Right lobe of liver (tissue), 6 donors: ENCODE results near the gene MAGED1. TPM values are rescaled to one million over a fixed set of nuclear protein-coding genes. Genes with fewer than 3 reads are reported as not detected.

Experiments used
- ATAC-seq, 4 donors: fragments of 200-7000 bp; cut with Tn5 transposase; one replicate each; pipeline ENCODE4 v1.9.1; 2020; ENCODE audit warnings: mild to moderate bottlenecking in 4 of 4, moderate library complexity in 4 of 4
- DNase-seq, 3 donors: peaks; one replicate each; pipeline ENCODE4 v3.0.0-alpha.2; 2020
- H3K27ac ChIP-seq, 3 donors: fragments of 200-600 bp; one replicate each; pipeline ENCODE4 v1.8.0; 2022
- H3K27me3 ChIP-seq, 2 donors: fragments of 200-600 bp; one replicate each; pipeline ENCODE4 v1.8.0; 2022
- H3K36me3 ChIP-seq, 4 donors: fragments of 200-600 bp; sonication (generic) in 1 of 4; one replicate each; pipeline versions ENCODE4 v1.5.1 to v1.8.0; 2017 to 2022; ENCODE audit warnings: control low read depth in 1 of 4
- H3K4me1 ChIP-seq, 4 donors: fragments of 200-600 bp; sonication (generic) in 1 of 4; one replicate each; pipeline versions ENCODE4 v1.5.1 to v1.8.0; 2017 to 2022; ENCODE audit warnings: control low read depth in 1 of 4
- H3K4me3 ChIP-seq, 3 donors: fragments of 200-600 bp; one replicate each; pipeline ENCODE4 v1.8.0; 2022
- H3K9me3 ChIP-seq, 4 donors: fragments of 200-600 bp; sonication (generic) in 1 of 4; one replicate each; pipeline versions ENCODE4 v1.5.1 to v1.8.0; 2017 to 2022; ENCODE audit warnings: control low read depth in 1 of 4
- CTCF ChIP-seq, 4 donors: fragments of 200-600 bp in 3 of 4; fragments of 450-650 bp in 1 of 4; IDR thresholded peaks; one replicate each; pipeline versions ENCODE4 v1.5.1 to v1.8.0; 2016 to 2022; ENCODE audit warnings: antibody characterized with exemption in 4 of 4, mild to moderate bottlenecking in 2 of 4
- POLR2A ChIP-seq: fragments of 450-650 bp; IDR thresholded peaks from one replicate; pipeline ENCODE4 v1.6.1; 2017; ENCODE audit warnings: antibody characterized with exemption, mild to moderate bottlenecking
- whole genome bisulfite sequencing: methylation state at CpG from one replicate; pipeline ENCODE4 v1.1.6; 2018; ENCODE audit warnings: low coverage, low lambda C conversion rate; ENCODE audit not compliant: insufficient coverage; ENCODE audit errors: missing lambda C conversion rate; 5-methylcytosine and 5-hydroxymethylcytosine counted together
- intact Hi-C, 2 donors: fragments of 100-400 bp; cut with DNase I; formaldehyde crosslinking; loops; one replicate each; pipeline versions ENCODE4 v1.11.2 to v1.14.1; 2022
- total RNA-seq, 6 experiments: library from RNA; depleted of rRNA in 2 of 6; stranded (reverse); fragments of >200 nt in 2 of 6; fragmentation: NEBNext Ultra II Directional in 3 of 6; extraction: Animal tissue kit (Norgen Biotek cat#: 25700) in 3 of 6; gene quantifications; one replicate each; pipeline versions ENCODE4 v1.1.0 to v1.2.4, GENCODE V29; 2016 to 2023
- donor health status: DM: no; HTN: yes; CAD: no.
- donor health status: DM: no; HTN: no; CAD: no.
- donor health status: DM: no; HTN: no; CAD: no.
- donor health status: DM: no; HTN: yes; CAD: no.
- donor health status: DM: no; HTN: yes; CAD: no.

Gene MAGED1
- total RNA-seq, 6 experiments from 2014 or later = 54.7 to 98.7 (median 69.9) TPM

GRCh38 chrX:51874123-51874522 lies 19.3 kb upstream of the MAGED1 start:
- H3K4me1 ChIP-seq = no peaks in the 10 kb centered on the region
- DNase-seq (no peak), ATAC-seq (no peak)
- 85% methylated on average over 1 of the region's 1 CpG for WGBS
- no peak overlapping the region for H3K27ac ChIP-seq
- H3K36me3 ChIP-seq = no peaks in the 10 kb centered on the region
- H3K27me3 ChIP-seq = no peaks in the 10 kb centered on the region
- no peaks in the 10 kb centered on the region for H3K9me3 ChIP-seq
- no peak for TF ChIP-seq POLR2A
- no peak for TF ChIP-seq CTCF (IDR thresholded peaks at IDR 0.05)
- intact Hi-C loops = no loop called here
- no peak overlapping the region for H3K4me3 ChIP-seq

GRCh38 chrX:51876441-51876840 lies 17.0 kb upstream of the MAGED1 start:
- no peak overlapping the region for H3K4me3 ChIP-seq
- WGBS = 38% methylated on average over 1 of the region's 1 CpG
- no peak overlapping the region for H3K27ac ChIP-seq
- no peak for TF ChIP-seq CTCF (IDR thresholded peaks at IDR 0.05)
- H3K36me3 ChIP-seq = no peaks in the 10 kb centered on the region
- no peaks in the 10 kb centered on the region for H3K4me1 ChIP-seq
- no peaks in the 10 kb centered on the region for H3K9me3 ChIP-seq
- intact Hi-C loops = no loop called here
- DNase-seq (no peak), ATAC-seq (no peak)
- H3K27me3 ChIP-seq = no peaks in the 10 kb centered on the region

DNA sequence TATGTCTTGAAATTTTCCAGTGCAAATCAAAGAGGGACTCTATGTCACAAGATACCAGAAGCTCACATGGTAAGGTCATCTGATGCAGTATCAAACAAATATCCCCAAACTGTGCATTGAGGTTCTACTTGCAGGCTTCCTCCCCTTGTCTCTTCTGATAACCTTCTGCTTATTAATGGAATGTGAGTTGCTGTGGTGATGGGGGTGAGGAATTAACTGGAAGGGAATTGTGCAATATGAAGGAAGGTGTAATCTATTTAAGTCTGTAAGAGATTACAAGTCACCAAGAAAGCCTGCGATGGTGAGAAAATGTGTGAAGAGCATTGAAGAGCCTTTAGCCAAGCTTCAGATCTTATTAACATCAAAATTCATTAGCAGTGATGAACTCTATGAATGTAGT lies 15.4 kb upstream of the MAGED1 start:
- no peak for TF ChIP-seq CTCF (IDR thresholded peaks at IDR 0.05)
- TF ChIP-seq POLR2A = no peak
- intact Hi-C loops = no loop called here
- Histone ChIP-seq H3K4me3 (no peak overlapping the region), H3K4me1 (no peaks in the 10 kb centered on the region), H3K36me3 (no peaks in the 10 kb centered on the region), H3K27me3 (no peaks in the 10 kb centered on the region), H3K9me3 (no peaks in the 10 kb centered on the region), H3K27ac (no peak overlapping the region)
- ATAC-seq (no peak), DNase-seq (no peak)
- 83% methylated on average over 1 of the region's 1 CpG for WGBS

GRCh38 chrX:51889851-51890250 lies 3.6 kb upstream of the MAGED1 start:
- intact Hi-C loops = no loop called here

More at GRCh38 chrX:51889851-51890250, 3.6 kb upstream of the MAGED1 start:
- no peaks in the 10 kb centered on the region for H3K36me3 ChIP-seq
- no peak for ATAC-seq
- no peaks in the 10 kb centered on the region for H3K4me1 ChIP-seq
- TF ChIP-seq POLR2A = no peak
- TF ChIP-seq CTCF (IDR thresholded peaks at IDR 0.05) = no peak
- no peaks in the 10 kb centered on the region for H3K27me3 ChIP-seq
- H3K9me3 ChIP-seq = no peaks in the 10 kb centered on the region
- H3K4me3 ChIP-seq = no peak overlapping the region
- no peak overlapping the region for H3K27ac ChIP-seq
- no peak for DNase-seq
